A204.1 (cell line): ENCODE measurements around the gene TTC1.
"Not testable (repeated sequence)": the region's sequence is repeated elsewhere in the genome, so short reads cannot be mapped to it uniquely, and the experiment has no call there.

Experiments used
- FAIRE-seq: peaks from 2 replicates; lab custom pipeline; 2012; peaks lifted over from hg19 to GRCh38; lab: Jason Lieb, UNC

The TTC1 gene

DNA sequence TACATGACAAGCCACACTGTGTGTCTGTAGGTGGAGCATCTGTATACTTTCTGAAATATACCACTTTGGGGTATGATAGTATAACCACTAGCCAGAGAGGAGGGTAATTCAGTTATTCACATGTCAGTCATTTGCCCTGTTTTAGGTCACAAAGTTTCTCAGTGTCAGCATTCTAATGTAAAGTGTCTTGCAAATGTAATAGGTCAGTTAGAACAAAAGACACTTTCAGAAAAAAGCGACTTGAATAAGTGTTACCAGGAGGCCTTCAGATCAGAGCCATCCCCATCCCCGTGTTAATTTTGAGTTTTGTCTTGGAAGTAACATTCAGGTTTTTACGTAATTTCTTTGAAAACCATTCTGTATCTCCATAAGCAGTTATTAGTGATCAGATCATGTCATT, 33.7 kb downstream of the TTC1 start:
- no peak for FAIRE-seq

DNA sequence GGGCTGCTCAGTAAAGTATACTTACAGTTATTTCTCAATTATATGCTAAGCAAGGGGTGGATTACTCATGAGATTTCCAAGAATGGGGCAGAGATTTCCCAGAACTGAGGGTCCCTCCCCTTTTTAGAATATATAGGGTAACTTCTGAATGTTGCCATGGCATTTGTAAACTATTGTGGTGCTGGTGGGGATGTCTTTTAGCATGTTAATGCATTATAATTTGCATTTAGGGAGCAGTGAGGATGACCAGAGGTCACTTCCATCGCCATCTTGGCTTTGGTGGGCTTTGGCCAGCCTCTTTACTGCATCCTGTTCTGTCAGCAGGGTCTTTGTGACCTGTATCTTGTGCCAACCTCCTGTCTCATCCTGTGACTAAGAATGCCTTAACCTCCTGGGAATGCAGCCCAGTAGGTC, 35.5 kb downstream of the TTC1 start:
- no peak for FAIRE-seq

DNA sequence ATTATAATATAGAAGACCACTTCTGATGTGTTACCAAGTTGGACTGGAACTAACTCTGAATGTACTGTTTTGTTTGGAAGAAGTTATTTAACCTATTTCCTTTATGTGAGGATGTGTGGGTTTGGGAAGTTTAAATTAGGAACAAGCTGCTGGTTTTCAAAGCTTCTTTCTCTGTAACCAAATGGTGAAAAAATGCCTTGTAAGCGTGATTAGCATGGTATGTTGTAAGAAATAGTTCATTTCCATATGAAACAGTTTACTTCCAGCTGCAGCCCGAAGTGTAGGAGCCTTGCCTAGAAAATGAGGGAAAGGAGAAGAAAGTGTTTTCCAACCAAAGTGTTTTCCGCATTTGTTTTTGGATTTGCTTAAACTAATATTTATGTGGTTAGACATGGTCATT, 36.0 kb downstream of the TTC1 start:
- FAIRE-seq, result no peak

DNA sequence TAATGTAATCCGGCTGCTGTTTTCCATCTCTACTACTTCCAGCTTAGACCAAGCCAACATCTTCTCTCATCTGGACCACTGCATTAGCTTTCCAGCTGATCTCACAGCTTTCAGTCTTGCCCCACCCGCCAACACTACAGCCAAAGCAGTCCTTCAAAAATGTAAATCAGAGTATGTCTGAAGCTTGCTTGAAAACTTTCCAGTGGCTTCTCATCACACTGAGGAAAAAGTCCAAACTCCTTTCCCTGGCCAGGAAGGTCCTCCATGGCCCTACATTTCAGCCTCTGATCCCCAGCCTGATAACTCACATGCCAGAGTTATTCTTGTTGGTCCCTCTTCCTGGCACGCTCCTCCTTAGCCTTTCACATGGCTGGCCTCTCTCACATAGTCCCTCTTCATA, 38.5 kb downstream of the TTC1 start:
- no peak for FAIRE-seq

DNA sequence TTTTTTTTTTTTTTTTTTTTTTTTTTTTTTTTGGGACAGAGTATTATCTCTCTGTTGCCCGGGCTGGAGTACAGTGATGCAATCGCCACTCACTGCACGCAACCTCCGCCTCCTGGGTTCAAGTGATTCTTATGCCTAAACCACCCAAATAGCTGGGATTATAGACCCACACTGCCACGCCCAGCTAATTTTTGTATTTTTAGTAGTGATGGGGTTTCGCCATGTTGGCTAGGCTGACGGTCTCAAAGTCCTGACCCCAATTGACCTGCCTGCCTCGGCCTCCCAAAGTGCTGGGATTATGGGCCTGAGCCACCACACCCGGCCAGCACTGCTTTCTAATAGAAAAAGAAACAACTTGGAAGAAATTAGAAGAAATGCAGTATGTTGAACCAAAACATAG, 39.2 kb downstream of the TTC1 start:
- FAIRE-seq, result no peak

DNA sequence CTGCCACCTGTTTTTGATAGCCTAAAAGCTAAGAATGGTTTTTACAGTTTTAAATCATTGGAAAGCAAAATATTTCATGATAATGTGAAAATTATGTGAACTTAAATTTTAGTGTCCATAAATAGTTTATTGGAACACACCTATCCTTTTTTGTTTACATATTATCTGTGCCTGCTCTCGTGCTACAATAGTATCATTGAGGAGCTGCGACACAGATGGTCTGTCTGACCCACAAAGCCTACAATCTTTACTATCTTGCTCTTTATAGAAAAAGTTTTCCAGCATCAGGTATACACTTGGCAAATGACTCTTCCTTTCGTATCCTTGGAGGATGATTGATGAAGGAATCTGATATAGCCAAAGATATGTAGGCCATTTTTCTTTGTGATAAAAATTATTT, 40.2 kb downstream of the TTC1 start:
- no peak for FAIRE-seq

DNA sequence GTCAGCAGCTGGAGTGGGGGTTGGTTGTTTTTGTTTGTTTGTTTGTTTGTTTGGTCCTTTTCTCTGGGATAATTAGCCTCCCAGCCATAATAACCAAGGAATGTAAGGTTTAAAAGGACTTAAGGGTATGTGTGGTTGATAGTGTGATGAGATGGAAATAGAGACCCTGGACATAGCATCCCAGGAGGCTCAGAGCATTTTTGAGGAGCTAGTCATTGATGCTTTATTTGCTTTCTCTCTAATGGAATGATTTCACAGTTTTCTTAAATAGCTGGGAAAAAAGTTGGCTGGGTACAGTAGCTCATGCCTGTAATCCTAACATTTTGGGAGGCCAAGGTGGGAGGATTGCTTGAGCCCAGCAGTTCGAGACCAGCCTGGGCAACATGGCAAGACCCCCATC, 45.1 kb downstream of the TTC1 start:
- FAIRE-seq, result no peak

DNA sequence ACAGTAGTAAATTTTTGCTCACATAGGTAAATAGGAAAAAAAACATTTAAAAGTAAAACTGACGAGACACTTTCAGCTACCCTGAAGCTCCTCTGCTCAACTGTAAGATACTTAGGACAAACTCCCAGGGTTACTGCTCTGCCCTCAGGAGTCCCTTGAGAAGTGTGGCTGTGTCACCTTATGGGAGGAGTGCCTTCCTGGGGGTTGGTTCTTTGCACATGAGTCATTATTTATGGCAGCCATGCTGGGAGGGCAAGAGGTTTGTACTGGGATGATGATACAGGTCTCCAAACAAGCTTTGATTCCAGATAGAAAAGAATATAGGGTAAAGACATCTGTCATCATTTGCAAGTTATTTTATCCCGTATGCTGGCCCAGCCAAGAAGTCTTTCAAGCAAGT, 45.9 kb downstream of the TTC1 start:
- no peak for FAIRE-seq

DNA sequence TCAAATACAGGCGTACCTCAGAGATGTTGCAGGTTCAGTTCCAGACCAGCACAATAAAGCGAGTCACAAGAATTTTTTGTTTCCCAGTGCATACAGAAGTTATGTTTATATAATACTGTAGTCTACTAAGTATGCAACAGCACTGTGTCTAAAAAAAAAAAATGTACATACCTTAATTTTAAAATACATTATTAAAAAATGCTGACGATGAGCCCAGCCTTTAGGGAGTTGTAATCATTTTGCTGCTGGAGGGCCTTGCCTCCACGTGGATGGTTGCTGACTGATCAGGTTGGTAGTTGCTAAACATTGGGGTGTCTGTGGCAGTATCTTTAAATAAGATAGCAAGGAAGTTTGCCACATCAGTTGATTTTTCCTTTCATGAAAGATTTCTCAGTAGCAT, 48.3 kb downstream of the TTC1 start:
- no peak for FAIRE-seq

DNA sequence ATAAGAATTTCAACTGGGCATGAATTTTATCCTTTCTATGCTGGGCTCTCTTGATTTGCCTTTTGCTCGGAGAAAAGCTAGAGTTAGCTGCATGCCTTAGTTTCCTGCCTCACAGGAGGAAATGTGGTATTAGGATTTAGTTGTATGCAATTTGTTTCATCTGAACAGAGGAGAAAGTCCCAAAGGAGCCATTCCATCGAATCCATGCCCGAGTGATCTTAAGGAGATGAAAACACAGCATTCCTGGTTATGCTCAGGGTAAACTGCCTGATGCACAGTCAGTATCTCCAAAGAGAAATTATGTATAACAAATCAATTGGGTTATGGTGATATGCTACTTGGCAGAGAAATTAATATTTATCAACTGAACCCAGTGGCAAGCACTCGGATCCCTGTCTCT, 51.1 kb downstream of the TTC1 start:
- FAIRE-seq, result no peak

DNA sequence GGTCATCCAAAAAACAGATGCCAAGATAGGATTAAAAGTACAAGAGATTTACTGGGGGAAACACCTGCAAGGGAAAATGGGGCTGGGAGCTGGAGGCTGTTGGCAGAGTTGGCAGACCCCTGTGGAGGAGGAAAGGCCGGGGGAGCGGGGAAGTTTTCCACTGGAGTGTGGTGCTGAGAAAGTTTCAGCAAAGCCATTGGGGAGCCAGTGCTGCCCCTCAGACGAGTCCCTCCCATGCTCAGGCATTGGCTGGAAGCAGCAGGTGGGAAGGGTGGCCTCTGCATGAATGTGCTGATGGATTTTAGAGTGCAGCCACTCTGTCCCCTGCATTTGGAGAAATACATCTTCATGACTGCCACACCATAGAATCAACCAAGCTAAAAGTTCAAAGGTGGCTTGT, 52.8 kb downstream of the TTC1 start:
- no peak for FAIRE-seq

DNA sequence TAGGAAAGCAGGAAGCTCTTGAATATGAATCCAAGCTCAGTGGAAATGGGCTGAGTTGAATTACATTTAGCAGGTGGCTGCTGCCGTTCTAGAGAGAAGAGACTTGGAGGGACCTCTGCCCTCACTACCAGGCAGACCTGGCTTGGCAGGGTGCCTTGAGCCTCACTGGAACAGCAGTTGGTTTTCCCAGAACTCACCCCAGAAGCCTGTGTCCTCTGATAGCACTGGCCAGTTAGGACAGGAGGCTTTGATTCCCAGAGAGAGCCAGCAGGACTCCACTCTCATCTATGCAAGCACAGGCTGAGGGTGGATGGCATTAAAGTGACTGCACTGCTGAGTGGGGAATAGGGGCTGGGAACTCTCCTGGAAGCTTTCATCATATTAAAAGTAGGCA, 55.5 kb downstream of the TTC1 start:
- no peak for FAIRE-seq

DNA sequence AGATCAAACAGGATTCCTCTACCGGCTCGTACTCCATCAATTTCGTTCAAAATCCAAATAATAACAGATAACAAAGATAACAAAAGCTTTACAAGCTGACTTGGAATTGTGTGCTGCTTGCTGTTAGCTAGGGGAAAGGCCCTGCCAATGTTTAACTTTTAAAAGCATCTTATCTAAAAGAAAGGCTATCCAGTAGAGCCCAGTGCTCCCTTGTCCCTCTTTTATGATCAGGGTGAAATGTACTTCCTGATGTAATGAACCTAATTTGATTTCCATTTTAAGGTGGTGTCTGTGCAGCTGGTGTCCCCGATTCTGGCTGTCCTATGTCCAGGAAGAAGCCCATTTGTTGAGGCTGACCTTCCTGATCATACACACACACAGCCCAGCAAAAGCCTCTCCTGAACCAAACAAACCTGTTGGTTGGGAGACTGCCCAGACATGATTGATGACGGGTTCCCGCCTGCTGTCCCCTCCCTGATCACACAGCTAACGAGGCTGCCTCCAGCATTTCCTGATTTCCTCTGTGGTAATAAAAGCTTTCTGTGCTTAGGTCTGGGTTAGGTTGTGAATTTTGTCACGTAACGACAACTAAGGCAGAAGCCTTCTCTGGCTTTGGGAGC, 56.2 kb downstream of the TTC1 start:
- no peak for FAIRE-seq

DNA sequence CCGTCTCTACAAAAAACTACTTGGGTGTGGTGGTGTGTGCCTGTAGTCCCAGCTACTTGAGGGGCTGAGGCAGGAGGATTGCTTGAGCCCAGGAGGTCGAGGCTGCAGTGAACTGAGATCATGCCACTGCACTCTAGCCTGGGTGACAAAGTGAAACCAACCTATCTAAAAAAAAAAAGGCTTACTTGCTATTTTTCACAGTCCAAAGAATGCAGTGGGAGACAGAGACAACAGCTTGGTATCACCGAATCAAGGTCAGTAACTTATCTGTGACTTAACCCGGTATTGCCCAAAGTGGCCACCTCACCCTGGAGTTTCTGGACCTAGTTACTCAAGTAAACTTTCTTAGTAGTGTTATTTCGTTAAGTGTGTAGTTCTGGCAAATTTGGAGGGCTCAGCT, 60.2 kb downstream of the TTC1 start:
- not testable (repeated sequence) for FAIRE-seq

DNA sequence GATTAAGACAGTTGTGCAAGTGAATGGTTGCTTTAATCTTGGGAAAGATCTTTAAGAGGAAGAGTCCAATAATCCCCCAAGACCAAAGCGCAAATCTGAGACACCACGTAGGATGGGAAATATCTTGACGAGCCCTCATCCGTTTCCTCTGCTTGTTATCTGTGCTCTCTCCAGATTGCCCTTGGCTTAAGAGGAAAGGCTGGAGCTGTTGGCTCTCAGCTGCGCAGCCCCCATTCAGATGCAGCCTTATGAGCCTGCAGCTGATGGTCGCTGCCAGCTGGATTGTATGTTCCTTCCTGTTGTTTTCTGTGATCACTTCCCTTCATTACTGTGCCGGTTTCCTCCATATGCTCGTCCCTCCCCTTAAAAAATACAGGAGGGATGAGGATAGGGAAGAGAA, 62.6 kb downstream of the TTC1 start:
- no peak for FAIRE-seq

DNA sequence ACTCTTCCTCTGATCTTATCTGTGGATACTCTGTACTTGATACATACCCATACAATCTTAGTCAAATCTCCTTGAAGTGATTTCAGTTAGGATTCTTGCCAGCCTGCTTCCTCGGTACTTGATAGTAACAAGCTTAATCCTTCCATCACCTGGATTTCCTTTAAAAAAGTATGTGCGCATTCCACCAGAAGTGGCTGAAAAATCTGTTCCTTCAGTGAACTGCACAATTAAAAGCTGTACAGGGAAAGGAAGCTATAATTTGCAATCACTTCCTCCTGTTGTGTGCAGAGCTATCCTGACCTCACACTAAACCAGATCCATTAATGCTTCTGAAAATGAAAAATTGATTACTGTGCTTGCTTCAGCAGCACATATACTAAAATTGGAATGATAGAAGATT, 63.0 kb downstream of the TTC1 start:
- no peak for FAIRE-seq

DNA sequence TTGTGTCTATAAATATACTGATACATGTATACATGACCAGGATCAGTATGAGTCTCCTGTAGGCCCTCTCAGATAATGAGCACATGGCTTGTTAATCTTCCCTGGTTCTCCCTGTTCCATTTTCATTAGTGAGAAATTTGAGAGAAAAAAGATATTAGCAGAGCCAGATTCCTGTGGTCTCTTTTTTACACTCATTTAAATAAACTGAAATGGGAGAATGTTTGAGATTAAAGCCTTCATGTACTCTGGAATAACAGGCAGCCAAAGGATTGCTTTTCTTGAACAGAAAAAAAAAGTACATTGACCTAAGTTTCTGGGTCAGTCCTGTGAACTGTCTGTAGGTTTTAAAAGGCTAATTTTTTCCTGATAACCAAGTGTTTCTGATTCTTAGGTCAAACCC, 66.1 kb downstream of the TTC1 start:
- FAIRE-seq, result no peak

DNA sequence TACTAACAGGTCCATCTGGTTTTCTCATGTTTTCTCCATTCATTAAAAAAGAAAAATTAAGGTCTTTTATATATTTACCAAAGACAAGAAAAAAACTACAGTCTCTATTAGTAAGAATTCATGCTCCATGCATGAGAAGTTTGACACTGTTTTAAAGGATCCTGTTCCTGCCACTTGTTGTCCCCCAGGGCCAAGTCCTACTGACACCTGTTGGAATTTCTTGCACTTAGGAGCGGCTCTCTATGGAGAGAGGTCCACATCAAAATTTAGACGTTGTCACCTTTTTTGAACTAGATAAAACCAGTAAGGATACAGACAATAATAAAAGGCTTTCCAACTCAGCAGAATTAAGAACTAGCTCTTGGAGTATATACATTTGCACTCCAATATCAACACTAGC, 68.1 kb downstream of the TTC1 start:
- no peak for FAIRE-seq

DNA sequence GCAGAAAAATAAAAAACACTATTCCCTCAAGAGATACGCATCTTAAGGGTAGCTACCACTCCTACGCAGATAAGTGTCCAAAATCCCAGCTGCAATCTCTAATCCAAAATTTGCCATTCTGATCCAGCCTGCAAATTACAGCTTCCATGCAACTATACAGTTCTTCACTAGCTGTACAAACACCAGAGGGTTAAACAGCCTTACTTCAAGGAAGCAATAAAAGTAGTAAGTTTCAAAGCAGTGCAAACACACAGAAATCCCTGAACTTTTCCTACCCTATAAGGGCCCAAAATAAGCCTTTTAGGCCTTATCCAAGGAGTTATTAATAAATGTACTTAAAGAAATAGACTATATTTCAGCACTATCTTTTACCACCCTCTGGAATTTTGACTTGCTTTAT, 70.8 kb downstream of the TTC1 start:
- FAIRE-seq, result no peak

DNA sequence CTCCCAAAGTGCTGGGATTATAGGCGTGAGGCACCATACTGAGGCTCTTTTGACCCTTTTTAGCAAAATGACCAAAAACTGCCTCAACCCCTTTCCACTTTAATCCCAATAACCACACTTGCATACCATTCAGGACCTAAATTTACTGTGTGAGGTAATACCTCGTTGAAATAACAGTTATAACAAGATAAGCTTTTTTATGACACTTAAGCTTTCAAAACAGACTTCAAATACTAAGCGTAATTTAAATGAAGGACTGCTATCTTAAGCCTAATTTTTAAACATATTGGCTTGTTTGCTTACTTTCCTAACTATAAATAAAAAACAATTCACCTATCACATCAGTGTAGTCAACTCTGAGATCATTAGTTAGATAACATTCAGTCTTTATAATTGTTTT, 72.6 kb downstream of the TTC1 start:
- no peak for FAIRE-seq

DNA sequence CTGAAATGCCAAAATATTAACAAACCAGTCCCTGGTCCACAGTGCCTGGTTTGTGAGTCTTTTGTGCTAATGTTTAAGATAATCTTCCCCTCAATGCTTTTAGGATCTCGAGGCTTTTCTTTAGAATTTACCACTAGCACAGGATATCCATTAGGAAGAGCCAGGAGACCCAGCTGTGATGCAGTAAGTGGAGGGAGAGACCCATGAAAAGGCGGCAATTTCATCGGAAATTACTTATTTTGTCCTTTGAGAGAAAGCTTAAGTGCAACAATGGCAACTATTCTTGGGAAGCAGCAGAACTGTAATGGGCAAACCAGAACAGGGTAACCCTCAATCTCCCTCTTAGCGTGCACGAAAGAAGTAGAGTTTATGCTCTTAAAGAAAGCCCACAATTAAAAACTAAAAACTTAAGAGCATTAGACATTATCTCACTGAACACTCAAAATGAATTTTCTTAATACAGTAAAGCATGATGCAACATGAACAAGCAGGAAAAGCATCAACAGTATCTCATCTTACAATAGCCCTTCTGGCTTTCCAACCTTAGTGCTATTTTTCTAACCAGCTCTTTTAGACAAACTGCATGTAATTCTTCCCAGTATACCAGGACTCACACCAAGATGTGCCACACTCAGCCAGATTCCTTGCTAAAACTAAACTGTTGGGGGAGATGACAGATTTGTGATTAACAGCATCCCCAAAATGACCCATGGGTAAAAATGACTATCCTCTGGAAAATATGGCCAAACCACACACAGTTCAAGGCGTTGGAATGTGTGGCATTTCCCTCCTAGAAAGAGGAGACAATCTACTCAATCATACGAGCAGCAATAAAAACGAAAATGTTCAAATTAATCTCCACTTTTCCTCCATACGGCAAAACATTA, 73.9 kb downstream of the TTC1 start:
- peak; percentile 23 for FAIRE-seq

DNA sequence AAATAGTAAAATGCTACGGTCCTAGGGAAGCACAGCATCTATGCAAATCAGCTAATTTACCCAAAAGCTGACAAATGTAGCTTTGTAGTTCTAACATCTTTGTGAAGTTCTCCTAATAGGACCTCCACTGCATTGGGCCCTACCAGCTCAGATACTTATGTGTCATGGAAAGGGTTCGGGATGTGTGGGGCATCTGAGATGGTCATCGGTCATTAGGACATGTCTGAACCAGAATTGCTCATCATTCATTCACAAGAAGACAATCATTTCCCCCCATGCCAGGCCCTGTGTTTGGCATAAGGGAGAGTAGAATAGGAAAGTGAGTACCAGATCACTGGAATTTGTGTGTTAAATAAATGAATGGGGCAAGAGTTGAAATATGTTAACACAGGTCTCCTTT, 74.6 kb downstream of the TTC1 start:
- no peak for FAIRE-seq

DNA sequence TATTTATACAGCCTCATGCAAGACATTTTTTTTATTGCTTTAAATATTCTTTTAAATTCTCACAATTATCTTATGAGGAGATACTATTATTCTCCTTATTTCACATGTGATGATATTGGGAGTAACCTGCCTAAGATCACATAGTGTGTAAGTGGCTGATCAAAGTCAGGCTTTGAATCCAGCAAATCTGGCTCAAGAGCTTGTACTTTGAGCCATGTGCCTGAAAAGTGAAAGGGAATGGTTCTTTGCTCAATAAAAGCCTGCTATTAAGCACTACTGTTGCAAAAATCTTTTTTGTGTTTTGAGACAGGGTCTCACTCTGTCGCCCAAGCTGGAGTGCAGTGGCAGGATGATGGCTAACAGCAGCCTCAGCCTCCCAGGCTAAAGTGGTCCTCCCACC, 75.2 kb downstream of the TTC1 start:
- FAIRE-seq, result no peak

DNA sequence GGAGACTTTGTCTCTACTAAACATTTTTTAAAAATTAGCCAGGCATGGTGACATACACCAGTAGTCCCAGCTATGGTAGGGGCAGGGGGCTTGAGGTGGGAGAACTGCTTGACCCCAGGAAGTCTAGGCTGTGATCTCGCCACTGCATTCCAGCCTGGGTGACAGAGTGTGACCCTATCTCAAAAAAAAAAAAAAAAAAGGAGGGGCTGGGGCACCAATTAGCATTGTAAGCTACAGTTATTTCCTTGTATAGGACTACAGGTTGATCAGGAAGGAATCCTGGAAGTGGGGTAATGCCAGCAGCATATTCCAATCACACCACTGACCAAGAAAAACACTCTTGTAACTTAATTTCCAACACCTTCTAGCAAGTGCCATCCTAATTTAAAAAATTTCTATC, 78.3 kb downstream of the TTC1 start:
- no peak for FAIRE-seq
